Neural progenitor cell (in vitro differentiated cells): ENCODE data around the gene OR10A6. TPM values are rescaled to one million over a fixed set of nuclear protein-coding genes. Genes with fewer than 3 reads are reported as not detected.

Source experiments
- DNase-seq: peaks from one replicate; pipeline ENCODE4 v3.0.0-alpha.2; 2016; ENCODE audit warnings: low spot score
- H2AFZ ChIP-seq: fragments of 200-600 bp; sonication (generic); replicated peaks from 2 replicates; pipeline ENCODE4 v1.6.1; 2016; ENCODE audit warnings: antibody characterized with exemption
- H3F3A ChIP-seq: fragments of 200-600 bp; sonication (generic); 2 replicates; pipeline ENCODE4 v1.6.1; 2016; ENCODE audit warnings: antibody characterized with exemption, low read depth
- H3K27ac ChIP-seq: fragments of 200-600 bp; sonication (generic); 2 replicates; pipeline ENCODE4 v1.5.1; 2016; ENCODE audit warnings: mild to moderate bottlenecking
- H3K27me3 ChIP-seq: fragments of 200-600 bp; sonication (generic); 2 replicates; pipeline ENCODE4 v1.6.1; 2016; ENCODE audit warnings: mild to moderate bottlenecking, moderate library complexity
- H3K36me3 ChIP-seq: fragments of 200-600 bp; sonication (generic); 2 replicates; pipeline ENCODE4 v1.5.1; 2016
- H3K4me1 ChIP-seq: fragments of 200-600 bp; sonication (generic); 2 replicates; pipeline ENCODE4 v1.6.1; 2016; ENCODE audit warnings: mixed run types
- H3K4me2 ChIP-seq: fragments of 200-600 bp; sonication (generic); 2 replicates; pipeline ENCODE4 v1.6.1; 2016
- H3K4me3 ChIP-seq: fragments of 200-600 bp; sonication (generic); 2 replicates; pipeline ENCODE4 v1.5.1; 2016
- H3K79me2 ChIP-seq: fragments of 200-600 bp; sonication (generic); 2 replicates; pipeline ENCODE4 v1.6.1; 2016; ENCODE audit warnings: low read depth
- H3K9ac ChIP-seq: fragments of 200-600 bp; sonication (generic); 2 replicates; pipeline ENCODE4 v1.6.1; 2016
- H3K9me3 ChIP-seq: fragments of 200-600 bp; sonication (generic); 2 replicates; pipeline ENCODE4 v1.5.1; 2016; ENCODE audit warnings: low read depth
- H4K20me1 ChIP-seq: fragments of 200-600 bp; sonication (generic); 2 replicates; pipeline ENCODE4 v1.6.1; 2016; ENCODE audit warnings: low read depth
- H3K27ac Mint-ChIP-seq: 3 replicates; pipeline ENCODE4 v1.8.0; 2021; ENCODE audit warnings: mixed read lengths
- H3K27me3 Mint-ChIP-seq: 2 replicates; pipeline ENCODE4 v1.8.0; 2022; ENCODE audit warnings: low read depth, mild to moderate bottlenecking, inconsistent platforms, moderate library complexity, mixed read lengths; ENCODE audit not compliant: insufficient read depth
- H3K36me3 Mint-ChIP-seq: 3 replicates; pipeline ENCODE4 v1.8.0; 2021; ENCODE audit warnings: mixed read lengths
- H3K4me1 Mint-ChIP-seq: 3 replicates; pipeline ENCODE4 v1.8.0; 2021; ENCODE audit warnings: mixed read lengths
- H3K4me3 Mint-ChIP-seq: 3 replicates; pipeline ENCODE4 v1.8.0; 2021; ENCODE audit warnings: mild to moderate bottlenecking, moderate library complexity, mixed read lengths
- H3K9me3 Mint-ChIP-seq: 3 replicates; pipeline ENCODE4 v1.8.0; 2020; ENCODE audit warnings: mixed read lengths
- EZH2 ChIP-seq: fragments of 200-600 bp; sonication (generic); IDR thresholded peaks from 2 replicates; pipeline ENCODE4 v1.6.1; 2017; ENCODE audit warnings: antibody characterized with exemption, mild to moderate bottlenecking, moderate library complexity
- EZH2phosphoT487 ChIP-seq: fragments of 200-600 bp; sonication (generic); IDR thresholded peaks from 2 replicates; pipeline ENCODE4 v1.6.1; 2017; ENCODE audit warnings: antibody characterized with exemption
- total RNA-seq: library from RNA; depleted of rRNA; stranded (reverse); fragments of >200 nt; gene quantifications from 2 replicates; pipeline ENCODE4 v1.2.3, GENCODE V29; 2015; ENCODE audit warnings: low replicate concordance
- TF ChIP-seq, protein P1 (sequence below): fragments of 200-600 bp; sonication (generic); IDR thresholded peaks from 2 replicates; pipeline ENCODE4 v1.5.1; 2017; ENCODE audit warnings: antibody characterized with exemption, mild to moderate bottlenecking

The OR10A6 gene
- total RNA-seq, 1 donor from 2014 or later = not detected

DNA sequence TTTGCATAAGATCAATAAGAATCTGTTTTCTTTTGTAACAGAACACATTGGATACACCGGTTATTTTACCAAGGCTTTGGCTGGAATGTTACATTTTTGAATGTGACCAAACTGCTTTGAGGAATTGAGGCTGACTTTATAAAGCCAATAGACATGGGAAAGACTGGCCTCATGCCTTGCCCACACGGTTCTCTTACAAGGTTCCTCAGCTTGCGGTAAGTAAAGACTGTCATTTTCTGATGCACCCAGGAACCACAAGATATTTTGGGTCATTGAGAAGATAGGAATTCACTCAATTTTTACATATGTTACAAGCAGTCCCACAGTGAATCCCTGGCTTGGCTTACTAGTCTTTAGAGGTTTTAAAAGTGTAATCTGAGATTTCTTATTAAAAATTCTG is 23.9 kb downstream of the OR10A6 start:
- Histone ChIP-seq H3K4me1 (peaks cover 44% of the 10 kb centered on the region), H4K20me1 (no peaks in the 10 kb centered on the region), H3F3A (peaks cover 21% of the 10 kb centered on the region), H3K36me3 (no peaks in the 10 kb centered on the region), H3K4me3 (no peak overlapping the region), H3K27me3 (no peaks in the 10 kb centered on the region), H3K9ac (no peak overlapping the region), H3K79me2 (no peaks in the 10 kb centered on the region), H3K27ac (no peak overlapping the region), H3K9me3 (no peaks in the 10 kb centered on the region), H3K4me2 (no peak overlapping the region), H2AFZ (peak overlapping the region; percentile 86)
- peaks cover 39% of the 10 kb centered on the region for H3K4me1 Mint-ChIP-seq
- no peak overlapping the region for H3K27ac Mint-ChIP-seq
- H3K27me3 Mint-ChIP-seq = peaks cover 3% of the 10 kb centered on the region
- H3K4me3 Mint-ChIP-seq = no peak overlapping the region
- H3K9me3 Mint-ChIP-seq = no peaks in the 10 kb centered on the region
- H3K36me3 Mint-ChIP-seq = no peaks in the 10 kb centered on the region
- no peak for DNase-seq
- TF ChIP-seq, protein P1, sequence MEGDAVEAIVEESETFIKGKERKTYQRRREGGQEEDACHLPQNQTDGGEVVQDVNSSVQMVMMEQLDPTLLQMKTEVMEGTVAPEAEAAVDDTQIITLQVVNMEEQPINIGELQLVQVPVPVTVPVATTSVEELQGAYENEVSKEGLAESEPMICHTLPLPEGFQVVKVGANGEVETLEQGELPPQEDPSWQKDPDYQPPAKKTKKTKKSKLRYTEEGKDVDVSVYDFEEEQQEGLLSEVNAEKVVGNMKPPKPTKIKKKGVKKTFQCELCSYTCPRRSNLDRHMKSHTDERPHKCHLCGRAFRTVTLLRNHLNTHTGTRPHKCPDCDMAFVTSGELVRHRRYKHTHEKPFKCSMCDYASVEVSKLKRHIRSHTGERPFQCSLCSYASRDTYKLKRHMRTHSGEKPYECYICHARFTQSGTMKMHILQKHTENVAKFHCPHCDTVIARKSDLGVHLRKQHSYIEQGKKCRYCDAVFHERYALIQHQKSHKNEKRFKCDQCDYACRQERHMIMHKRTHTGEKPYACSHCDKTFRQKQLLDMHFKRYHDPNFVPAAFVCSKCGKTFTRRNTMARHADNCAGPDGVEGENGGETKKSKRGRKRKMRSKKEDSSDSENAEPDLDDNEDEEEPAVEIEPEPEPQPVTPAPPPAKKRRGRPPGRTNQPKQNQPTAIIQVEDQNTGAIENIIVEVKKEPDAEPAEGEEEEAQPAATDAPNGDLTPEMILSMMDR = no peak
- no peak for TF ChIP-seq EZH2
- TF ChIP-seq EZH2phosphoT487 = no peak

DNA sequence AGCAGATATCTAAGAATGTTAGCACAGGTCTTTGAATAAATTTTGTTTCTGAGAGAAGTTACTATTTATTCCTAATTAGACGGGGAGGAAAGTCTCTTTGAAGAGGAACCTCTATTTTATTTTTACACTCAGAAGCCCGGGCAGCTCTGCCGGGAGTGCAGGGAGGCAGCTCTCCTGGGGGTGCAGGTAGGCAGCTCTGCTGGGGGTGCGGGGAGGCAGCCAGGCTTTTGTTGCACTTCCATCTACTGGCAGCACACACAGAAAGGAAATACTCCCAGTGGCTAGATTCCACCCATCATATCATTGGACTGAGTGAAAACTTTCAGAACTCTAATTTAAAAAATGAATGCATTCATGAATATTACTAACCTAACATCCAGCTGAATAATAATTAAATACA is 24.6 kb downstream of the OR10A6 start:
- H3K27ac ChIP-seq = no peak overlapping the region
- Mint-ChIP-seq H3K9me3 (no peaks in the 10 kb centered on the region), H3K4me3 (no peak overlapping the region), H3K4me1 (peaks cover 39% of the 10 kb centered on the region), H3K27me3 (peaks cover 3% of the 10 kb centered on the region), H3K36me3 (no peaks in the 10 kb centered on the region), H3K27ac (no peak overlapping the region)
- H3K27me3 ChIP-seq = no peaks in the 10 kb centered on the region
- no peak overlapping the region for H3K4me3 ChIP-seq
- peak overlapping the region; percentile 4 for H3K4me2 ChIP-seq
- no peak for DNase-seq
- no peaks in the 10 kb centered on the region for H4K20me1 ChIP-seq
- H3K79me2 ChIP-seq = no peaks in the 10 kb centered on the region
- H3K9ac ChIP-seq = no peak overlapping the region
- H3K4me1 ChIP-seq = peaks cover 44% of the 10 kb centered on the region
- no peaks in the 10 kb centered on the region for H3K36me3 ChIP-seq
- TF ChIP-seq EZH2phosphoT487 = no peak
- TF ChIP-seq EZH2 = no peak
- TF ChIP-seq, protein P1 = no peak
- H3F3A ChIP-seq = peaks cover 21% of the 10 kb centered on the region
- H3K9me3 ChIP-seq = no peaks in the 10 kb centered on the region
- H2AFZ ChIP-seq = peak overlapping the region; percentile 86

DNA sequence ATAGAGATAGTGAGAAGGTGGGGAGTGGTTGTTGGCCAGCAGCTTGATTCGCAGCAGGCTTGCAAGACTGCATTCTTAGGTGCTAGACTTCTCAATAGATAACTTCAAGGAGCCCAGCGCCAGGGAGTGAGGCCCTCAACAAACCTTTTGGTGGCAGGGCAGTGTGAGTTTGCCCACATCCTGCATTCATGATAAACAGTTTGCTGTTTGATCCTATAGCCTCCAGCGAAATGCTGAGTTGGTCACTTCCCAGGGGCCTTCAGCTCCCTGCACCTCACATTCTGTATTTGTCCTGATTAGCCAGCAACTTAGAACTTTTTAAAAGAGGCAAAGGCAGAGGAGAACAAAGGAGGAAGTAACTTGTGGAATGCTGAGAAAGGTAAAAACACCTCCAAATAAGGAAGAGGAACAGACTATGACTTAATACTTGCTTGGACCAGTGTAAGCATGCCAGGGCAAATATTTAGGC is 25.1 kb downstream of the OR10A6 start:
- H3K27ac ChIP-seq = no peak overlapping the region
- H3K4me3 ChIP-seq = no peak overlapping the region
- no peaks in the 10 kb centered on the region for H3K9me3 ChIP-seq
- Mint-ChIP-seq H3K36me3 (no peaks in the 10 kb centered on the region), H3K4me1 (peaks cover 39% of the 10 kb centered on the region), H3K27me3 (peaks cover 3% of the 10 kb centered on the region), H3K4me3 (no peak overlapping the region), H3K27ac (peak overlapping the region; percentile 92), H3K9me3 (no peaks in the 10 kb centered on the region)
- H2AFZ ChIP-seq = peak overlapping the region; percentile 86
- H3K36me3 ChIP-seq = no peaks in the 10 kb centered on the region
- peak overlapping the region; percentile 4 for H3K4me2 ChIP-seq
- no peak overlapping the region for H3K9ac ChIP-seq
- peaks cover 44% of the 10 kb centered on the region for H3K4me1 ChIP-seq
- no peaks in the 10 kb centered on the region for H3K79me2 ChIP-seq
- no peaks in the 10 kb centered on the region for H4K20me1 ChIP-seq
- H3F3A ChIP-seq = peaks cover 21% of the 10 kb centered on the region
- no peaks in the 10 kb centered on the region for H3K27me3 ChIP-seq
- peak; percentile 16 for DNase-seq
- TF ChIP-seq EZH2phosphoT487 (no peak), EZH2 (no peak)
- TF ChIP-seq, protein P1 = no peak
